ENCODE measurements around the gene HBG1.
"Not testable (repeated sequence)": the region's sequence is repeated elsewhere in the genome, so short reads cannot be mapped to it uniquely, and the experiment has no call there.

HBG1 gene

GRCh38 chr11:5276697-5277096 is 27.0 kb upstream of the HBG1 start:
- DNase-seq: no peak

GRCh38 chr11:5275369-5276110 is 25.9 kb upstream of the HBG1 start:
- DNase-seq: no peak

GRCh38 chr11:5274395-5274794 is 24.7 kb upstream of the HBG1 start:
- no peak for DNase-seq

- no peak for DNase-seq
Observed at GRCh38 chr11:5272395-5273017, 22.8 kb upstream of the HBG1 start.

- no peak for DNase-seq
Observed at GRCh38 chr11:5269715-5270147, 20.1 kb upstream of the HBG1 start, which contains the start of gene HBE1. HBE1 (minus strand) TSS chr11:5269945; CDS start chr11:5269890, 55 bp downstream.

- no peak for DNase-seq
Observed at GRCh38 chr11:5267033-5267563, 17.4 kb upstream of the HBG1 start.

- no peak for DNase-seq
Observed at GRCh38 chr11:5266609-5267008, 17.0 kb upstream of the HBG1 start.

GRCh38 chr11:5265832-5266231 is 16.2 kb upstream of the HBG1 start:
- DNase-seq: no peak

GRCh38 chr11:5258543-5259262 is 9.0 kb upstream of the HBG1 start:
- DNase-seq: no peak

GRCh38 chr11:5257296-5257695 is 7.6 kb upstream of the HBG1 start:
- no peak for DNase-seq

GRCh38 chr11:5254646-5255413 is 5.2 kb upstream of the HBG1 start, which contains the start of gene HBG2:
HBG2 (minus strand) TSS chr11:5254781; CDS start chr11:5254728, 53 bp downstream.
- not testable (repeated sequence) for DNase-seq

GRCh38 chr11:5254023-5254422 is 4.4 kb upstream of the HBG1 start:
- DNase-seq: not testable (repeated sequence)

- not testable (repeated sequence) for DNase-seq
Observed at GRCh38 chr11:5253440-5253839, 3.8 kb upstream of the HBG1 start.

GRCh38 chr11:5252919-5253265 is 3.2 kb upstream of the HBG1 start:
- DNase-seq: no peak

- no peak for DNase-seq
Observed at GRCh38 chr11:5252192-5252918, 2.7 kb upstream of the HBG1 start.

- DNase-seq: no peak
Observed at GRCh38 chr11:5251746-5252145, 2.1 kb upstream of the HBG1 start.

GRCh38 chr11:5250543-5251204 is 1.0 kb upstream of the HBG1 start:
- no peak for DNase-seq

GRCh38 chr11:5248498-5248897 is 1.2 kb downstream of the HBG1 start:
- not testable (repeated sequence) for DNase-seq

GRCh38 chr11:5247472-5248192 is 2.0 kb downstream of the HBG1 start:
- no peak for DNase-seq

GRCh38 chr11:5246772-5247471 is 2.7 kb downstream of the HBG1 start:
- DNase-seq: no peak

All from DMS53 (cell line).